GM23338 (cell line): ENCODE measurements around the gene KIF3C. TPM values are rescaled to one million over a fixed set of nuclear protein-coding genes. Genes with fewer than 3 reads are reported as not detected.

ENCODE experiments used
- ATAC-seq: fragments of 200-7000 bp; cut with Tn5 transposase; 3 replicates; pipeline ENCODE4 v1.9.1; 2020
- DNase-seq: peaks from one replicate; pipeline ENCODE4 v3.0.0-alpha.2; 2015; ENCODE audit warnings: low spot score
- H2AFZ ChIP-seq: fragments of 200-600 bp; sonication (generic); 2 replicates; pipeline ENCODE4 v1.8.0; 2016; ENCODE audit warnings: antibody characterized with exemption, mild to moderate bottlenecking, moderate library complexity
- H3F3A ChIP-seq: fragments of 200-600 bp; sonication (generic); replicated peaks from 2 replicates; pipeline ENCODE4 v1.8.0; 2017; ENCODE audit warnings: antibody characterized with exemption, mixed run types, low read depth
- H3K27ac ChIP-seq: fragments of 200-600 bp; sonication (generic); 2 replicates; pipeline ENCODE4 v1.6.1; 2016; ENCODE audit warnings: low read depth
- H3K27me3 ChIP-seq: fragments of 200-600 bp; sonication (generic); 2 replicates; pipeline ENCODE4 v1.8.0; 2016; ENCODE audit warnings: mild to moderate bottlenecking, mixed run types, moderate library complexity; ENCODE audit not compliant: insufficient read depth
- H3K36me3 ChIP-seq: fragments of 200-600 bp; sonication (generic); 2 replicates; pipeline ENCODE4 v1.8.0; 2016; ENCODE audit warnings: mild to moderate bottlenecking; ENCODE audit not compliant: insufficient read depth
- H3K4me1 ChIP-seq: fragments of 200-600 bp; sonication (generic); 2 replicates; pipeline ENCODE4 v1.8.0; 2016; ENCODE audit warnings: mild to moderate bottlenecking, moderate library complexity; ENCODE audit not compliant: insufficient read depth
- H3K4me2 ChIP-seq: fragments of 200-600 bp; sonication (generic); 2 replicates; pipeline ENCODE4 v1.7.1; 2017; ENCODE audit warnings: mixed run types
- H3K4me3 ChIP-seq: fragments of 200-600 bp; sonication (generic); 2 replicates; pipeline ENCODE4 v1.6.1; 2016; ENCODE audit warnings: mixed run types
- H3K79me2 ChIP-seq: fragments of 200-600 bp; sonication (generic); replicated peaks from 2 replicates; pipeline ENCODE4 v1.8.0; 2017; ENCODE audit warnings: mild to moderate bottlenecking; ENCODE audit not compliant: insufficient read depth
- H3K9me2 ChIP-seq: fragments of 200-600 bp; sonication (generic); 2 replicates; pipeline ENCODE4 v1.8.0; 2017; ENCODE audit not compliant: insufficient read depth
- H4K20me1 ChIP-seq: fragments of 200-600 bp; sonication (generic); replicated peaks from 2 replicates; pipeline ENCODE4 v1.8.0; 2017; ENCODE audit warnings: mild to moderate bottlenecking; ENCODE audit not compliant: insufficient read depth
- H3K27ac Mint-ChIP-seq: 2 replicates; pipeline ENCODE4 v1.8.0; 2020; ENCODE audit warnings: inconsistent platforms, mild to moderate bottlenecking, moderate library complexity, mixed read lengths
- H3K27me3 Mint-ChIP-seq: 3 replicates; pipeline ENCODE4 v1.8.0; 2022; ENCODE audit warnings: low read depth, mild to moderate bottlenecking, moderate library complexity, mixed read lengths, inconsistent platforms; ENCODE audit not compliant: insufficient read depth, poor library complexity
- H3K36me3 Mint-ChIP-seq: 3 replicates; pipeline ENCODE4 v1.8.0; 2021; ENCODE audit warnings: low read depth, mild to moderate bottlenecking, inconsistent platforms, moderate library complexity, mixed read lengths
- H3K4me1 Mint-ChIP-seq: 3 replicates; pipeline ENCODE4 v1.8.0; 2020; ENCODE audit warnings: mild to moderate bottlenecking, inconsistent platforms, mixed read lengths
- H3K4me3 Mint-ChIP-seq: 3 replicates; pipeline ENCODE4 v1.8.0; 2021; ENCODE audit warnings: moderate library complexity, mild to moderate bottlenecking, inconsistent platforms, mixed read lengths
- H3K9me3 Mint-ChIP-seq: 3 replicates; pipeline ENCODE4 v1.8.0; 2020; ENCODE audit warnings: moderate library complexity, mild to moderate bottlenecking, inconsistent platforms, mixed read lengths
- EZH2 ChIP-seq: fragments of 200-600 bp; sonication (generic); IDR thresholded peaks from one replicate; pipeline ENCODE4 v1.8.0; 2017; ENCODE audit warnings: antibody characterized with exemption, mild to moderate bottlenecking, low read depth; ENCODE audit not compliant: unreplicated experiment
- STAT1 ChIP-seq: IDR thresholded peaks from one replicate; pipeline ENCODE4 v1.6.1; 2016; ENCODE audit warnings: antibody characterized with exemption; ENCODE audit not compliant: unreplicated experiment
- polyA plus RNA-seq: library from polyadenylated mRNA; unstranded; fragments of >200 nt; fragmentation: Nextera tagmentation; extraction: Ambion mirVana; gene quantifications from 2 replicates; pipeline ENCODE4 v1.2.1, GENCODE V29; 2016
- total RNA-seq: library from RNA; depleted of rRNA; stranded (reverse); fragments of >200 nt; shearing (Covaris generic); gene quantifications from 2 replicates; pipeline ENCODE4 v1.2.3, GENCODE V29; 2014
- TF ChIP-seq, protein P1 (sequence below), 2 experiments: fragments of 200-600 bp in 1 of 2; sonication (generic) in 1 of 2; conservative IDR thresholded peaks; 2 replicates each; pipeline versions ENCODE4 v1.5.1 to v1.6.1; 2016 to 2017; ENCODE audit warnings: antibody characterized with exemption in 2 of 2, low read depth in 2 of 2, mild to moderate bottlenecking in 2 of 2, moderate library complexity in 1 of 2
- TF ChIP-seq, protein P2 (sequence below): IDR thresholded peaks from 2 replicates; pipeline ENCODE4 v1.6.1; 2016; ENCODE audit warnings: antibody characterized with exemption

KIF3C gene
- total and polyA plus RNA-seq, 2 experiments from 2014 or later: 14.9 to 40.0 TPM

DNA sequence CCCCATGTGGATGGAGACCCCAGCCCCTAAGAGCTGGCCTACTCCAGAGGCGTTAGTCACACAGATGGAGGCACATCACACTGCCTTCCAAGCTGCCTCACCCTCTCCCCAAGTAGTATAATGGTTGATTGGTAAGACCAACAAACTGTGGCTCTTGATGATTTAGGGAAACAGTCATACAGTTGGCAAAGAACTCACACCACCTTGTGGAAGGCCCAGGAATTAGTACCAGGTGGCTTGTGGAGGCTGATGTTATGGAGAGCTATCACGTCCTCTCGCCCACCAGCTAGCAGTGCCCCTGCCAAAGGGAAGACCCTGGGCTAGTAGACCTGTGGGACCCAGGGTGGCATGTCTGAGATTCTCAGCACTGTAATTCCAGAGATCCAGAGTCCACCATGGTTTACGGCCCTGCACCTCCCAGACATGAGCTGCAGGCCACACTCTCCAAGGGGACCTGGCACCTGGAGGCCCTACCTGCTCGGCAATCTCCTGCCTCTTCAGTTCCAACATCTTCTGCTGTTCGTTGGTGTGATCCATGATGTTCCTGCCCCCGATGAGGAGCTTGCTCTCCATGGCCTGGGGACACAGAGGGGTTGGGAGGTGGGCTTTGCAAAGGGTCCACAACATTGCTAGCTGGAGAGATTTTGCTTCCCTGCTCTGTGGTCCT lies 26.3 kb downstream of the KIF3C start:
- Mint-ChIP-seq H3K9me3 (no peaks in the 10 kb centered on the region), H3K27me3 (peaks cover 14% of the 10 kb centered on the region), H3K4me1 (peaks cover 8% of the 10 kb centered on the region; the same call in 1 of the 3 replicates), H3K4me3 (no peak overlapping the region), H3K36me3 (no peaks in the 10 kb centered on the region; the same call in 1 of the 3 replicates), H3K27ac (no peak overlapping the region)
- no peaks in the 10 kb centered on the region for H3K27me3 ChIP-seq
- ATAC-seq (0 out of 3 replicates have a peak, but pooled peaks have one; percentile 10), DNase-seq (peak; percentile 20)
- no peak overlapping the region for H2AFZ ChIP-seq
- no peaks in the 10 kb centered on the region for H3K9me2 ChIP-seq
- no peaks in the 10 kb centered on the region; the same call in 1 of the 2 replicates for H4K20me1 ChIP-seq
- H3K36me3 ChIP-seq: peaks cover 6% of the 10 kb centered on the region; the same call in 1 of the 2 replicates
- TF ChIP-seq STAT1: no peak
- TF ChIP-seq, protein P1, sequence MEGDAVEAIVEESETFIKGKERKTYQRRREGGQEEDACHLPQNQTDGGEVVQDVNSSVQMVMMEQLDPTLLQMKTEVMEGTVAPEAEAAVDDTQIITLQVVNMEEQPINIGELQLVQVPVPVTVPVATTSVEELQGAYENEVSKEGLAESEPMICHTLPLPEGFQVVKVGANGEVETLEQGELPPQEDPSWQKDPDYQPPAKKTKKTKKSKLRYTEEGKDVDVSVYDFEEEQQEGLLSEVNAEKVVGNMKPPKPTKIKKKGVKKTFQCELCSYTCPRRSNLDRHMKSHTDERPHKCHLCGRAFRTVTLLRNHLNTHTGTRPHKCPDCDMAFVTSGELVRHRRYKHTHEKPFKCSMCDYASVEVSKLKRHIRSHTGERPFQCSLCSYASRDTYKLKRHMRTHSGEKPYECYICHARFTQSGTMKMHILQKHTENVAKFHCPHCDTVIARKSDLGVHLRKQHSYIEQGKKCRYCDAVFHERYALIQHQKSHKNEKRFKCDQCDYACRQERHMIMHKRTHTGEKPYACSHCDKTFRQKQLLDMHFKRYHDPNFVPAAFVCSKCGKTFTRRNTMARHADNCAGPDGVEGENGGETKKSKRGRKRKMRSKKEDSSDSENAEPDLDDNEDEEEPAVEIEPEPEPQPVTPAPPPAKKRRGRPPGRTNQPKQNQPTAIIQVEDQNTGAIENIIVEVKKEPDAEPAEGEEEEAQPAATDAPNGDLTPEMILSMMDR (conservative IDR thresholded peaks at IDR 0.05; ENCODE audit: low read depth in 2 of 2): peak; percentile 25 to 52; a peak in 3 of 4 replicates
- 0 out of 2 replicates have a peak, but pooled peaks cover 5% of the 10 kb centered on the region for H3F3A ChIP-seq
- 0 out of 2 replicates have a peak, but pooled peaks cover 4% of the 10 kb centered on the region for H3K79me2 ChIP-seq
- peaks cover 5% of the 10 kb centered on the region for H3K4me1 ChIP-seq
- no peak overlapping the region for H3K4me3 ChIP-seq
- no peak overlapping the region for H3K4me2 ChIP-seq
- no peak overlapping the region for H3K27ac ChIP-seq

DNA sequence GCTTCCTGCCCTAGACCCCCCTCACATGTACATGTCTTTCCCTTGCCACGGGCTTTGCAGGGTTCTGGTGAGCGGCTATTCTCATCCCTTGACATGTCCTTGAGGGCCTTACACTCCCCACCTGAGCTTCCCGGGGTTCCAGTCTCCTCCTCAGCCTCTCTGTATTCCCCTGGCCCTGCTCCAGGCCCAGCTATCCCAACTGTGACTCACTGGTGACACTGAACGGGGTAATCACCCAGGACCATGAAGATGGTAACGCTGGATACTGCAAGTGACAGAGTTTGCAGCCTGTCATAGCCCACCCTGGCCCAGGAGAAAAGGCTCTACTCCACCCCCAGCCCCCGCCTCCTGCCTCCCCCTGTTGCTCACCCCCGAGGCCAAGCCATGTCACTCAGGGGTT lies 27.3 kb downstream of the KIF3C start:
- Mint-ChIP-seq H3K27ac (no peak overlapping the region), H3K36me3 (no peaks in the 10 kb centered on the region; the same call in 1 of the 3 replicates), H3K27me3 (peaks cover 14% of the 10 kb centered on the region), H3K4me3 (no peak overlapping the region), H3K4me1 (peaks cover 8% of the 10 kb centered on the region; the same call in 1 of the 3 replicates), H3K9me3 (no peaks in the 10 kb centered on the region)
- H3K4me2 ChIP-seq: no peak overlapping the region
- no peak overlapping the region for H3K4me3 ChIP-seq
- ATAC-seq (no peak), DNase-seq (no peak)
- TF ChIP-seq EZH2: no peak
- TF ChIP-seq, protein P2, sequence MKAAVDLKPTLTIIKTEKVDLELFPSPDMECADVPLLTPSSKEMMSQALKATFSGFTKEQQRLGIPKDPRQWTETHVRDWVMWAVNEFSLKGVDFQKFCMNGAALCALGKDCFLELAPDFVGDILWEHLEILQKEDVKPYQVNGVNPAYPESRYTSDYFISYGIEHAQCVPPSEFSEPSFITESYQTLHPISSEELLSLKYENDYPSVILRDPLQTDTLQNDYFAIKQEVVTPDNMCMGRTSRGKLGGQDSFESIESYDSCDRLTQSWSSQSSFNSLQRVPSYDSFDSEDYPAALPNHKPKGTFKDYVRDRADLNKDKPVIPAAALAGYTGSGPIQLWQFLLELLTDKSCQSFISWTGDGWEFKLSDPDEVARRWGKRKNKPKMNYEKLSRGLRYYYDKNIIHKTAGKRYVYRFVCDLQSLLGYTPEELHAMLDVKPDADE: no peak
- 0 out of 2 replicates have a peak, but pooled peaks cover 5% of the 10 kb centered on the region for H3F3A ChIP-seq
- peaks cover 5% of the 10 kb centered on the region for H3K4me1 ChIP-seq
- H3K9me2 ChIP-seq: no peaks in the 10 kb centered on the region
- H3K27me3 ChIP-seq: no peaks in the 10 kb centered on the region
- H3K27ac ChIP-seq: 0 out of 2 replicates have a peak overlapping the region, but pooled peaks have one; percentile 55
- H3K36me3 ChIP-seq: peaks cover 6% of the 10 kb centered on the region; the same call in 1 of the 2 replicates
- no peak overlapping the region for H2AFZ ChIP-seq
- no peaks in the 10 kb centered on the region for H3K79me2 ChIP-seq
- no peaks in the 10 kb centered on the region for H4K20me1 ChIP-seq
